ENCODE data around the gene UROC1.

Gene UROC1

GRCh38 chr3:126438186-126438585, 79.4 kb downstream of the UROC1 start:
- DNase-seq = no peak

GRCh38 chr3:126436826-126437717, 80.5 kb downstream of the UROC1 start:
- DNase-seq = no peak

DNA sequence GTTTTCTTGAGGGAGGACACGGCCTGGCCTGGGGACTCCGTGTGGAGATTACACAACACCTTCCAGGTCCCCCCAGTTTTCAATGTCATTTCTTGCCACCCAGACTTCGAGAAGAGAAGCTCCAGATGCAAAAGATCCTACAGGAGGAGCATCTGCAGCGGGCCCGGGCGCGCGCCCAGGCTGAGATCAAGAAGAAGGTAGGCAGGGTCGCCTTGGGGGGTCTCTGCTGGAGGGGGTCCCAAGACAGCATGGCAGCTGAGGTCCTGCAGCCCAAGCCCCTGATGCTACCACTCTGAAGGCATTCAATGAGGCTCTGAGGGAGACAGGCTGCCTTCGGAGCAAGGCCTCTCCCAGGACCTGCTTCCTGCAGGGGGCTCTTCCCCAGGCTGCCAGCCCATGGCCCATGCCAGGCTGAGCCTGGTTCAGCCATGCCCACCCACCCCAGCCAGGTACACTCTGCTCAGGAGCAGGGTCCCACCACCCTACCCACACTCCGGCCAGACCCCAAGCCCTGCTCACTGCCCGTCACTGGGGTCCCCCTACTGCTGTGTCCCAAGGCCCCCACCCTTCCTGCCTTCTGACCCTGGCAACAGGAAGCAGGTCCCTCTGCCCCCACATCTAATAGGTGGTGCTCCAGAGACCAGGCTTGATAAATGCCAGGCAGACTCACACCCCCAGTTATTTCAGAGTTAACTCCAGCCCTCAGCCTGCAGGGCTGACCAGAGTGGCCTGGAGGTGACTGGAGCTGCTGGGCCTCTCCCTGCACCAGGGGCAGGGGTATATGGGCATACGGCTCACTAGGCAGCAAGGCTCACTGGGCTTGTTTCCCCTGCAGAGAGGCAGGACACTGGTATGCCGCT, 81.9 kb downstream of the UROC1 start:
- no peak for DNase-seq

GRCh38 chr3:126434931-126435411, 82.6 kb downstream of the UROC1 start:
- DNase-seq = no peak

DNA sequence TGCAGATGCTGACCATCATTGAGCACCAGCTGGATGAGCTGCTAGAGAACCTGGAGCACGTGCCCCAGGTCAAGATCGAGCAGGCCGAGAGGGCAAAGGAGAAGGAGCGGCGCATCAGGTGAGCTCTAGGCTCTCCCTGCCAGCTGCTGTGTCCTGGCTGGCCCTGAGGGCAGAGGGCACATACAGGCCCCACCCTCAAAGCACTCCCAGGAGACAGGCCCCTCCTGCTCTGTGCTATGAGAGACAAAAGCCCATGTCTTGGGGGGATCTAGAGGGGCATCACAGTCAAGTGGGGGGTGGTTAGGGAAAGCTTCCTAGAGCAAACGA, 83.3 kb downstream of the UROC1 start:
- no peak for DNase-seq

- DNase-seq = no peak
Measured at GRCh38 chr3:126433496-126434263, 83.9 kb downstream of the UROC1 start.

DNA sequence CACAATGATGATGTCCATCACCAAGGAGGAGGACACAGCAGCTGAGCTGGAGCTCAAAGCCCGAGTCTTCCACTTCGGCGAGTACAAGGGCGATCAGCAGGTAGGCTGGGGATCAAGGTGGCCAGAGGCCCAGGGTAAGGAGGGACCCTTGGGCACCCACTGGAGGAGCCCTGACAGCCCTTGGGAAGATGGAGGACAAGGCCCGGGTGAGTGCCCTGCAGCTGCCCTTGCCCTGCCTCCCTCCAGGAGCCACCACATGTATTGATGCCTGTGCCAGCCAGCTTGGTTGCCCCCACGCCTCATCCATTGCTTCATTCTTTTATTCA, 84.5 kb downstream of the UROC1 start:
- no peak for DNase-seq

DNA sequence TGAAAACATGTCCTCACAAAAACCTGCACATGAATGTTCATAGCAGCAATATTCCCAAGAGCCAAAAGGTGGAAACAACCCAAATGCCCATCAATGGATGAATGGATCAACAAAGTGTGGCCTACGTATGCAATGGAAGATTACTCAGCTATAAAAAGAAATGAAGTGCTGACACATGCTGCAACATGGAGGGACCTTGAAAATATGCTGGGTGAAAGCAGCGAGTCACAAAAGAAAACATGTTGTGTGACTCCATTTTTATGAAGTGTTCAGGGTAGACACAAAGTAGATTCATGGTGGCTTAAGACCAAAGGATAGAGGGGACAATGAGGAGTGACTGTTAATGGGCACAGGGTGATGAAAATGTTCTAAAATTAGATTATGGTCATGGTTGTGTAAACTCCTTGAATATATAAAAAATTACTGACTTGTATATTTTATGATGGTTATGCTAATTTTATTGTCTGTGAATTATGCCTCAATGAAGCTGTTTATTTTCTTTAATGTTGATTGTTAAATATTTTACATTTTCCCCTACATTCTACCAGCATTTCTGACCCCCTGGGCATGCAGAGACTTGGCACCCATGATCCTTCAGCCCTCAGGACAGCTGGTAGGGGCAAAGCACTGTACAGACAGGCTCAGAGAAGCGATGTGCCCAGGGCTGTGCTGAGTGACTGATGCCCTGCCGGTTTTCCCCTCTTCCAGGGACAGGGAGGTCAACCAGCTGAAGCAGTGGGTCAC, 85.0 kb downstream of the UROC1 start:
- peak; percentile 8 for DNase-seq
